Sigmoid colon (tissue), 7 donors: ENCODE results near the gene TXLNG. TPM values are rescaled to one million over a fixed set of nuclear protein-coding genes. Genes with fewer than 3 reads are reported as not detected.

ENCODE experiments used
- DNase-seq: peaks from one replicate; pipeline ENCODE4 v3.0.0-alpha.2; 2019
- H3K27ac ChIP-seq, 4 donors: fragments of 200-600 bp; sonication (generic); one replicate each; pipeline ENCODE4 v1.5.1; 2016 to 2019; ENCODE audit warnings: mild to moderate bottlenecking in 1 of 4
- H3K27me3 ChIP-seq, 3 donors: fragments of 200-600 bp; sonication (generic); one replicate each; pipeline ENCODE4 v1.5.1; 2019; ENCODE audit warnings: mild to moderate bottlenecking in 1 of 3
- H3K36me3 ChIP-seq, 4 donors: fragments of 200-600 bp; sonication (generic); one replicate each; pipeline ENCODE4 v1.5.1; 2016 to 2019
- H3K4me1 ChIP-seq, 4 donors: fragments of 200-600 bp; sonication (generic); one replicate each; pipeline ENCODE4 v1.5.1; 2017 to 2019
- H3K4me3 ChIP-seq, 4 donors: fragments of 200-600 bp; sonication (generic); one replicate each; pipeline ENCODE4 v1.5.1; 2017 to 2019; ENCODE audit warnings: mild to moderate bottlenecking in 2 of 4, moderate library complexity in 1 of 4
- H3K9me3 ChIP-seq, 4 donors: fragments of 200-600 bp in 3 of 4; sonication (generic) in 3 of 4; one replicate each; pipeline versions ENCODE4 v1.5.1 to v1.6.1; 2013 to 2019
- EP300 ChIP-seq, 4 donors: sonication (generic); formaldehyde crosslinking; IDR thresholded peaks; one replicate each; pipeline ENCODE4 v1.6.1; 2017; ENCODE audit warnings: antibody characterized with exemption in 4 of 4
- POLR2A ChIP-seq, 2 donors: fragments of 450-650 bp; IDR thresholded peaks; one replicate each; pipeline ENCODE4 v1.6.1; 2016; ENCODE audit warnings: antibody characterized with exemption in 2 of 2, mild to moderate bottlenecking in 2 of 2, moderate library complexity in 2 of 2
- POLR2AphosphoS5 ChIP-seq, 4 donors: sonication (generic); formaldehyde crosslinking; IDR thresholded peaks; one replicate each; pipeline ENCODE4 v1.6.1; 2017; ENCODE audit warnings: antibody characterized with exemption in 4 of 4
- WGBS, 2 donors: extraction: QIAGEN DNeasy Blood & Tissue Kit; methylation state at CpG; one replicate each; pipeline ENCODE4 v1.1.7; 2013; 5-methylcytosine and 5-hydroxymethylcytosine counted together
- intact Hi-C: fragments of 100-400 bp; cut with DNase I; formaldehyde crosslinking; loops from one replicate; pipeline ENCODE4 v1.15.1; 2023
- polyA plus RNA-seq, 3 donors: library from polyadenylated mRNA; stranded (reverse); fragments of 200-250 nt; gene quantifications; one replicate each; pipeline ENCODE4 v1.2.3, GENCODE V29; 2013
- total RNA-seq, 4 donors: library from RNA; depleted of rRNA; stranded (reverse); fragments of >200 nt; gene quantifications; one replicate each; pipeline ENCODE4 v1.1.0, GENCODE V29; 2016
- TF ChIP-seq, protein P1 (sequence below), 4 experiments: fragments of 450-650 bp in 3 of 4; fragments of 200-600 bp in 1 of 4; IDR thresholded peaks; one replicate each; pipeline ENCODE4 v1.5.1; 2016 to 2019; ENCODE audit warnings: antibody characterized with exemption in 4 of 4, mild to moderate bottlenecking in 3 of 4, moderate library complexity in 2 of 4
- donor health status: healthy with polysubstance abuse.
- donor health status: Bipolar disorder and iron deficiency.
- donor health status: healthy.

Gene TXLNG
- total RNA-seq (10 to 100 TPM; 11.5 to 20.1 (median 13.2) TPM), polyA plus RNA-seq (1 to 10 TPM; 3.9 to 7.4 (median 5.4) TPM)

DNA sequence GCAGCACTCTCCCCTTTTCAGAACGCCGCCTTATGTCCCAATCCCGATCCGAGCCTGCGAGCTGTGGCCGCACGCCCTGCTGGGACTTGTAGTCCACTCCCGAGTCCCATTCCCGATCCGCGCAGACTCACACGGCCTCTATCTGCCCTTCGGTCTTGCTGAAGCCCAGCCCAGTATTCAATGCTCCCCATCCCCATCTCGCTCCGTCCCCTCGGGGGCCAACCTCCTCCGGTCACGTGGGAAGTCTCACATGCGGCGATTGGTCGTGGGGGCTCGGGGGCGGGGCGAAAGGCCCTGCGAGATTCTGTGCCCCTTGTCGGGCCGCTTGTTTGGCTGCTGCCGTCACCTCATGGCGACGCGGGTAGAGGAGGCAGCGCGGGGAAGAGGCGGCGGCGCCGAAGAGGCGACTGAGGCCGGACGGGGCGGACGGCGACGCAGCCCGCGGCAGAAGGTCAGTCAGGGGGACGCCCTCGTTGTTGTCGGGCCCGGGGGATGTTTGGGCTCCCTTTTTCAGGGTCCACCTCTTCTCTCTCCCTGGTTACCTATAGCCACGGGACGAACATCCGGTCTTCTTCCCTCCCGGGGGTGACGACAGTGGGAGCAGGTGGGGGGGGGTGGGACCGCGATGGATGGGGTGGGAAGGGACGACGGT, at the start of gene TXLNG:
TSS of gene TXLNG (plus strand) at position 328 of the 652 bp plus-strand sequence. CDS start at position 350, 22 bp downstream.
- intact Hi-C loops: loop anchor here (1.0 to 10.0 kb wide), 2 partner anchors 67 to 1111 kb away; partner anchors contain the start of gene SYAP1
- TF ChIP-seq POLR2AphosphoS5 (IDR thresholded peaks at IDR 0.05): peak; percentile 92 to 96 (median 93)
- TF ChIP-seq POLR2A (IDR thresholded peaks at IDR 0.05): peak; percentile 67 to 81
- TF ChIP-seq EP300 (IDR thresholded peaks at IDR 0.05): no peak
- TF ChIP-seq, protein P1, sequence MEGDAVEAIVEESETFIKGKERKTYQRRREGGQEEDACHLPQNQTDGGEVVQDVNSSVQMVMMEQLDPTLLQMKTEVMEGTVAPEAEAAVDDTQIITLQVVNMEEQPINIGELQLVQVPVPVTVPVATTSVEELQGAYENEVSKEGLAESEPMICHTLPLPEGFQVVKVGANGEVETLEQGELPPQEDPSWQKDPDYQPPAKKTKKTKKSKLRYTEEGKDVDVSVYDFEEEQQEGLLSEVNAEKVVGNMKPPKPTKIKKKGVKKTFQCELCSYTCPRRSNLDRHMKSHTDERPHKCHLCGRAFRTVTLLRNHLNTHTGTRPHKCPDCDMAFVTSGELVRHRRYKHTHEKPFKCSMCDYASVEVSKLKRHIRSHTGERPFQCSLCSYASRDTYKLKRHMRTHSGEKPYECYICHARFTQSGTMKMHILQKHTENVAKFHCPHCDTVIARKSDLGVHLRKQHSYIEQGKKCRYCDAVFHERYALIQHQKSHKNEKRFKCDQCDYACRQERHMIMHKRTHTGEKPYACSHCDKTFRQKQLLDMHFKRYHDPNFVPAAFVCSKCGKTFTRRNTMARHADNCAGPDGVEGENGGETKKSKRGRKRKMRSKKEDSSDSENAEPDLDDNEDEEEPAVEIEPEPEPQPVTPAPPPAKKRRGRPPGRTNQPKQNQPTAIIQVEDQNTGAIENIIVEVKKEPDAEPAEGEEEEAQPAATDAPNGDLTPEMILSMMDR (IDR thresholded peaks at IDR 0.05): no peak
- peak; percentile 100 for DNase-seq
- H3K4me1 ChIP-seq: peaks cover 0 to 21% (median 7%) of the 10 kb centered on the region in 4 donors
- H3K4me3 ChIP-seq: peak within 1 kb of the TSS; percentile 73 to 85 (median 78)
- no peaks in the 10 kb centered on the region for H3K9me3 ChIP-seq
- peaks cover 0 to 3% (median 0%) of the 10 kb centered on the region in 3 donors for H3K27me3 ChIP-seq
- no peaks in the 10 kb centered on the region for H3K36me3 ChIP-seq
- peak within 1 kb of the TSS; percentile 87 to 93 (median 90) for H3K27ac ChIP-seq
- 1% methylated on average over 58 to 59 of the region's 59 CpGs for whole genome bisulfite sequencing, 2 donors

- peaks cover 0 to 29% (median 14%) of the 10 kb centered on the region in 4 donors for H3K36me3 ChIP-seq
- H3K4me1 ChIP-seq: no peaks in the 10 kb centered on the region
- H3K9me3 ChIP-seq: no peaks in the 10 kb centered on the region
- 97 to 99% methylated on average over 5 of the region's 5 CpGs for WGBS, 2 donors
- no peak overlapping the region for H3K27ac ChIP-seq
- H3K4me3 ChIP-seq: no peak overlapping the region
- DNase-seq: no peak
- intact Hi-C loops: no loop called here
- H3K27me3 ChIP-seq: no peaks in the 10 kb centered on the region
- TF ChIP-seq POLR2A (IDR thresholded peaks at IDR 0.05) (no peak), EP300 (IDR thresholded peaks at IDR 0.05) (no peak), POLR2AphosphoS5 (IDR thresholded peaks at IDR 0.05) (no peak)
- TF ChIP-seq, protein P1 (IDR thresholded peaks at IDR 0.05): no peak
Measured at GRCh38 chrX:16737024-16737423, 49.2 kb upstream of the TXLNG start.

GRCh38 chrX:16739574-16739973, 46.7 kb upstream of the TXLNG start:
- no peak overlapping the region for H3K27ac ChIP-seq
- TF ChIP-seq EP300 (IDR thresholded peaks at IDR 0.05): no peak
- TF ChIP-seq, protein P1 (IDR thresholded peaks at IDR 0.05): no peak
- no peak for TF ChIP-seq POLR2A (IDR thresholded peaks at IDR 0.05)
- TF ChIP-seq POLR2AphosphoS5 (IDR thresholded peaks at IDR 0.05): no peak
- DNase-seq: no peak
- H3K27me3 ChIP-seq: no peaks in the 10 kb centered on the region
- 74 to 76% methylated on average over 6 of the region's 6 CpGs for WGBS, 2 donors
- H3K9me3 ChIP-seq: no peaks in the 10 kb centered on the region
- no peaks in the 10 kb centered on the region for H3K4me1 ChIP-seq
- intact Hi-C loops: no loop called here
- H3K36me3 ChIP-seq: peaks cover 9 to 50% (median 22%) of the 10 kb centered on the region in 4 donors
- no peak overlapping the region for H3K4me3 ChIP-seq

- no peaks in the 10 kb centered on the region for H3K4me1 ChIP-seq
- H3K36me3 ChIP-seq: peaks cover 6 to 44% (median 14%) of the 10 kb centered on the region in 4 donors
- TF ChIP-seq, protein P1 (IDR thresholded peaks at IDR 0.05): no peak
- no peak for TF ChIP-seq POLR2A (IDR thresholded peaks at IDR 0.05)
- no peak for TF ChIP-seq POLR2AphosphoS5 (IDR thresholded peaks at IDR 0.05)
- no peak for TF ChIP-seq EP300 (IDR thresholded peaks at IDR 0.05)
- no peak overlapping the region for H3K27ac ChIP-seq
- H3K27me3 ChIP-seq: no peaks in the 10 kb centered on the region
- WGBS, 2 donors: 95 to 97% methylated on average over 12 of the region's 12 CpGs
- intact Hi-C loops: no loop called here
- no peak overlapping the region for H3K4me3 ChIP-seq
- no peaks in the 10 kb centered on the region for H3K9me3 ChIP-seq
- DNase-seq: no peak
Measured at GRCh38 chrX:16743604-16744325, 42.5 kb upstream of the TXLNG start.
